H1 (cell line): Measurements from ENCODE around the gene STK32C. TPM values are rescaled to one million over a fixed set of nuclear protein-coding genes. Genes with fewer than 3 reads are reported as not detected.

ENCODE experiments used
- CTCF ChIA-PET: fragments of 300-600 bp; sonication (Branson Sonifier 250); formaldehyde crosslinking; loops from one replicate; lab custom pipeline; 2021; ENCODE audit not compliant: partially characterized antibody; lab: Charles Lee
- POLR2A ChIA-PET: fragments of 300-600 bp; sonication (Branson Sonifier 250); formaldehyde crosslinking; loops from one replicate; lab custom pipeline; 2021; ENCODE audit warnings: inconsistent platforms; ENCODE audit not compliant: partially characterized antibody; lab: Charles Lee
- DNase-seq, 2 experiments: peaks; one replicate each; pipeline versions ENCODE4 v3.0.0 to v3.0.0-alpha.2; 2010 to 2022; ENCODE audit warnings: low spot score in 2 of 2, low read depth in 1 of 2, mixed read lengths in 1 of 2
- FAIRE-seq: peaks from 2 replicates; lab custom pipeline; 2011; peaks lifted over from hg19 to GRCh38; lab: Jason Lieb, UNC
- H2AFZ ChIP-seq: 2 replicates; pipeline ENCODE4 v1.8.1; 2012; ENCODE audit warnings: low read length, inconsistent platforms
- H2AK5ac ChIP-seq: 2 replicates; pipeline ENCODE4 v1.6.1; 2013; ENCODE audit warnings: low read depth, low read length
- H2BK120ac ChIP-seq: replicated peaks from 2 replicates; pipeline ENCODE3; 2013; ENCODE audit warnings: low read depth, low read length, inconsistent platforms
- H2BK12ac ChIP-seq: 2 replicates; pipeline ENCODE4 v1.6.1; 2013; ENCODE audit warnings: low read depth, low read length
- H2BK15ac ChIP-seq: 2 replicates; pipeline ENCODE4 v1.6.1; 2013; ENCODE audit warnings: low read length
- H2BK20ac ChIP-seq: 2 replicates; pipeline ENCODE4 v1.6.1; 2013; ENCODE audit warnings: low read length
- H2BK5ac ChIP-seq: 2 replicates; pipeline ENCODE4 v1.6.1; 2013; ENCODE audit warnings: low read depth, low read length
- H3K14ac ChIP-seq: 2 replicates; pipeline ENCODE4 v1.6.1; 2013; ENCODE audit warnings: inconsistent platforms; ENCODE audit not compliant: insufficient read length
- H3K18ac ChIP-seq: 2 replicates; pipeline ENCODE4 v1.6.1; 2013; ENCODE audit warnings: low read length; ENCODE audit errors: extremely low read depth
- H3K23ac ChIP-seq: 2 replicates; pipeline ENCODE4 v1.6.1; 2013; ENCODE audit warnings: inconsistent platforms; ENCODE audit not compliant: insufficient read length
- H3K23me2 ChIP-seq: 2 replicates; pipeline ENCODE4 v1.6.1; 2013; ENCODE audit warnings: low read depth, low read length
- H3K27ac ChIP-seq: 2 replicates; pipeline ENCODE4 v1.6.1; 2011; ENCODE audit warnings: low read depth, low read length, inconsistent platforms
- H3K27me3 ChIP-seq, 4 experiments: replicated peaks in 1 of 4; 1 replicate in 1 of 4; 2 replicates in 3 of 4; pipeline versions ENCODE4 v1.6.1 to v1.8.1; 2011 to 2013; ENCODE audit warnings: low read length in 3 of 4, mild to moderate bottlenecking in 3 of 4, inconsistent platforms in 2 of 4, mixed read lengths in 2 of 4, moderate library complexity in 1 of 4; ENCODE audit not compliant: control insufficient read depth in 3 of 4, insufficient read depth in 3 of 4; ENCODE audit errors: extremely low read depth in 1 of 4
- H3K36me3 ChIP-seq, 4 experiments: 2 replicates each; pipeline versions ENCODE4 v1.6.1 to v1.8.1; 2011 to 2013; ENCODE audit warnings: mild to moderate bottlenecking in 4 of 4, low read length in 3 of 4, moderate library complexity in 2 of 4, control low read depth in 1 of 4, inconsistent platforms in 1 of 4; ENCODE audit not compliant: insufficient read depth in 4 of 4, control insufficient read depth in 2 of 4
- H3K4ac ChIP-seq: replicated peaks from 2 replicates; pipeline ENCODE3; 2013; ENCODE audit warnings: low read length, low read depth, mixed read lengths, inconsistent platforms; ENCODE audit not compliant: insufficient read length
- H3K4me1 ChIP-seq, 4 experiments: replicated peaks in 1 of 4; 1 replicate in 1 of 4; 2 replicates in 3 of 4; pipeline versions ENCODE4 v1.6.1 to v1.8.1; 2011 to 2013; ENCODE audit warnings: low read length in 3 of 4, inconsistent platforms in 2 of 4, mixed read lengths in 1 of 4; ENCODE audit not compliant: insufficient read depth in 4 of 4, control insufficient read depth in 3 of 4
- H3K4me2 ChIP-seq, 2 experiments: 2 replicates each; pipeline versions ENCODE4 v1.6.1 to v1.8.1; 2011 to 2013; ENCODE audit warnings: low read depth in 2 of 2, low read length in 2 of 2, control low read depth in 1 of 2, inconsistent platforms in 1 of 2, mild to moderate bottlenecking in 1 of 2; ENCODE audit not compliant: insufficient read depth in 1 of 2
- H3K4me3 ChIP-seq, 4 experiments: fragments of 200-600, 300-600 bp in 1 of 4; sonication (generic), shearing (Covaris generic), sonication (Bioruptor Twin) in 1 of 4; 2 replicates each; pipeline versions ENCODE4 v1.5.1 to v1.8.1; 2011 to 2016; ENCODE audit warnings: low read length in 4 of 4, low read depth in 3 of 4, control low read depth in 2 of 4, inconsistent platforms in 2 of 4, mild to moderate bottlenecking in 2 of 4, mixed read lengths in 1 of 4, moderate library complexity in 1 of 4; ENCODE audit not compliant: insufficient read depth in 2 of 4; ENCODE audit errors: extremely low read depth in 1 of 4
- H3K56ac ChIP-seq: replicated peaks from 2 replicates; pipeline ENCODE3; 2013; ENCODE audit warnings: low read depth, mild to moderate bottlenecking, mixed read lengths, low read length, inconsistent platforms; ENCODE audit not compliant: insufficient read length
- H3K79me1 ChIP-seq: 2 replicates; pipeline ENCODE4 v1.6.1; 2013; ENCODE audit warnings: low read depth, low read length, control low read depth
- H3K79me2 ChIP-seq, 2 experiments: 2 replicates each; pipeline versions ENCODE4 v1.6.1 to v1.8.1; 2012 to 2013; ENCODE audit warnings: low read length in 2 of 2, mild to moderate bottlenecking in 2 of 2, inconsistent platforms in 1 of 2; ENCODE audit not compliant: insufficient read depth in 2 of 2, control insufficient read depth in 1 of 2
- H3K9ac ChIP-seq, 4 experiments: replicated peaks in 1 of 4; 1 replicate in 1 of 4; 2 replicates in 3 of 4; pipeline versions ENCODE4 v1.6.1 to v1.8.1; 2011 to 2013; ENCODE audit warnings: low read depth in 3 of 4, low read length in 3 of 4, control low read depth in 2 of 4, mild to moderate bottlenecking in 2 of 4, moderate library complexity in 2 of 4, inconsistent platforms in 1 of 4; ENCODE audit errors: extremely low read depth in 1 of 4
- H3K9me3 ChIP-seq, 2 experiments: 2 replicates each; pipeline versions ENCODE4 v1.6.1 to v1.8.1; 2012 to 2013; ENCODE audit warnings: mild to moderate bottlenecking in 2 of 2, moderate library complexity in 2 of 2, control low read depth in 1 of 2, inconsistent platforms in 1 of 2, low read depth in 1 of 2, low read length in 1 of 2, mixed read lengths in 1 of 2; ENCODE audit not compliant: insufficient read depth in 2 of 2
- H4K20me1 ChIP-seq, 2 experiments: replicated peaks in 1 of 2; 2 replicates each; pipeline versions ENCODE3 to v1.8.1; 2011 to 2013; ENCODE audit warnings: inconsistent platforms in 2 of 2, low read length in 2 of 2, mild to moderate bottlenecking in 1 of 2; ENCODE audit not compliant: insufficient read depth in 2 of 2, control insufficient read depth in 1 of 2
- H4K5ac ChIP-seq: 2 replicates; pipeline ENCODE4 v1.6.1; 2013; ENCODE audit warnings: low read length, low read depth, mixed read lengths, inconsistent platforms; ENCODE audit not compliant: insufficient read length
- H4K8ac ChIP-seq: 2 replicates; pipeline ENCODE4 v1.8.0; 2013; ENCODE audit warnings: mild to moderate bottlenecking, moderate library complexity, low read length, inconsistent platforms; ENCODE audit not compliant: insufficient read depth; ENCODE audit errors: extremely low read depth
- H4K91ac ChIP-seq: replicated peaks from 2 replicates; pipeline ENCODE3; 2013; ENCODE audit warnings: low read length, mixed read lengths, inconsistent platforms; ENCODE audit not compliant: insufficient read length
- PHF8 ChIP-seq: fragments of 200-600 bp; sonication (generic); conservative IDR thresholded peaks from 2 replicates; pipeline ENCODE4 v1.7.1; 2012; ENCODE audit warnings: low read depth, mild to moderate bottlenecking, inconsistent platforms, low read length, moderate library complexity
- WGBS, 2 experiments: shearing (Covaris generic) in 1 of 2; methylation state at CpG; one replicate each; pipeline versions ENCODE4 v1.1.6 to v1.1.7; 2013 to 2015; ENCODE audit warnings: low lambda C conversion rate in 2 of 2, mixed read lengths in 2 of 2, inconsistent platforms in 1 of 2, low coverage in 1 of 2, missing lambda C conversion rate in 1 of 2; ENCODE audit not compliant: insufficient replicate concordance in 2 of 2, insufficient coverage in 1 of 2, insufficient read length in 1 of 2; ENCODE audit errors: extremely low coverage in 1 of 2, missing lambda C conversion rate in 1 of 2; 5-methylcytosine and 5-hydroxymethylcytosine counted together
- polyA plus RNA-seq, 7 experiments: library from polyadenylated mRNA; depleted of rRNA in 3 of 7; stranded (reverse) in 5 of 7; unstranded in 2 of 7; fragments of >200 nt in 5 of 7; fragments of 200-250 nt in 2 of 7; gene quantifications; 1 replicate in 5 of 7; 2 replicates in 1 of 7; 4 replicates in 1 of 7; pipeline versions ENCODE4 v1.2.1 to v1.2.3, GENCODE V29; 2011 to 2013; ENCODE audit warnings: missing spikeins in 2 of 7, mixed read lengths in 2 of 7
- total RNA-seq: library from RNA; stranded (reverse); fragmentation: NEBNext Ultra II Directional; extraction: Animal tissue kit (Norgen Biotek cat#: 25700); gene quantifications from 2 replicates; pipeline ENCODE4 v1.2.1, GENCODE V29; 2021

The STK32C gene
- total and polyA plus RNA-seq, 2 of the 8 experiments (the other 6 are each of a cell fraction or from before 2014, with no cell fraction given) = 10.6 to 15.6 TPM

DNA sequence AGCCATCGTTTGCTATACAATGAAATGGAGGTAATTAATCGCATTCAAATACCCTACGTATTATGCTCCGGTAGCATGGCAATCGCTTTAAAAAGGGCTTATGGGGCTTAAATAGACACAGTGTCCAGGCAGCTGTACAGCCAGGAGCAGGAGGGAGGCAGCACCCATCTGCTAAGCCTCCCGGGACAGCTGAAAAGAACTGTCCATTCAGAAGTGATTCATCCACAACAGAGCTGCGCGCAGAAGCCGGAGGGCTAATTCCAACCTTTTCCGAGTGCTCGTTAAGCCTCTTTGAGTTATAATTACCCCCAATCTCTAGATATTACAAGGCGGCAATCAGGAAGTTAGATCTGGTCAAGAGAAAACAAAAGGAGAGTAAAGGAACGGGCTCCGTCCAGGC lies 62.7 kb downstream of the STK32C start:
- Histone ChIP-seq H3K4ac (no peak overlapping the region), H4K8ac (no peak overlapping the region), H2BK5ac (no peak overlapping the region), H3K79me2 (no peaks in the 10 kb centered on the region), H3K23ac (no peak overlapping the region), H3K4me1 (peaks cover 0 to 8% (median 3%) of the 10 kb centered on the region in 4 experiments; a peak in 4 of 7 replicates), H3K4me3 (no peak overlapping the region), H3K18ac (no peak overlapping the region), H4K20me1 (peaks cover 0 to 2% of the 10 kb centered on the region in 2 experiments), H3K9ac (no peak overlapping the region), H4K5ac (no peak overlapping the region)
- FAIRE-seq = no peak
- no peak for TF ChIP-seq PHF8
- TF ChIP-seq, all 59 proteins: peak for 0
- 91% methylated on average over 14 of the region's 14 CpGs; no CpG with 5 or more reads in 1 of the 2 experiments for WGBS, 2 experiments
- no peak overlapping the region for H2BK12ac ChIP-seq
- H2AK5ac ChIP-seq = no peak overlapping the region
- H2BK15ac ChIP-seq = no peak overlapping the region
- no peak overlapping the region for H2AFZ ChIP-seq
- H3K9me3 ChIP-seq = no peaks in the 10 kb centered on the region
- ChIA-PET CTCF (interaction anchor here (1.1 to 1.4 kb wide), 5 partner anchors 8 to 53 kb away, joined by 3 to 6 read pairs (median 3); no protein-coding TSS in a partner anchor), POLR2A (interaction anchor here (1.5 kb wide), 1 partner anchor 9 kb away, joined by 3 read pairs; no protein-coding TSS in a partner anchor)
- H2BK20ac ChIP-seq = no peak overlapping the region
- H3K36me3 ChIP-seq = no peaks in the 10 kb centered on the region
- no peak overlapping the region for H3K27ac ChIP-seq
- no peaks in the 10 kb centered on the region for H3K79me1 ChIP-seq
- H3K14ac ChIP-seq = no peak overlapping the region
- no peak overlapping the region for H3K56ac ChIP-seq
- H2BK120ac ChIP-seq = no peak overlapping the region
- H3K4me2 ChIP-seq = no peak overlapping the region
- H3K23me2 ChIP-seq = peaks cover 2% of the 10 kb centered on the region; the same call in 1 of the 2 replicates
- H4K91ac ChIP-seq = no peak overlapping the region
- no peaks in the 10 kb centered on the region; a peak in 1 of 7 replicates for H3K27me3 ChIP-seq
- no peak for DNase-seq
